ENCODE results near the gene TENM3.

Gene TENM3

GRCh38 chr4:182704948-182705347, 461.7 kb downstream of the TENM3 start:
- DNase-seq, result no peak

- no peak for DNase-seq
These were observed 462.2 kb downstream of the TENM3 start for GRCh38 chr4:182705389-182705788.

- DNase-seq, result no peak
These were observed 468.0 kb downstream of the TENM3 start for GRCh38 chr4:182711211-182711610.

- DNase-seq, result no peak
These were observed 472.3 kb downstream of the TENM3 start for GRCh38 chr4:182715548-182715947.

- no peak for DNase-seq
These were observed 473.0 kb downstream of the TENM3 start for GRCh38 chr4:182716192-182716591.

GRCh38 chr4:182717788-182718583, 474.8 kb downstream of the TENM3 start:
- no peak for DNase-seq

- DNase-seq, result no peak
These were observed 481.2 kb downstream of the TENM3 start for GRCh38 chr4:182724414-182724813.

GRCh38 chr4:182729516-182729915, 486.3 kb downstream of the TENM3 start:
- DNase-seq, result no peak

- no peak for DNase-seq
These were observed 487.6 kb downstream of the TENM3 start for GRCh38 chr4:182730791-182731190.

- DNase-seq, result no peak
These were observed 493.0 kb downstream of the TENM3 start for GRCh38 chr4:182736207-182736606.

GRCh38 chr4:182738283-182739047, 495.3 kb downstream of the TENM3 start:
- DNase-seq, result no peak

GRCh38 chr4:182740256-182740655, 497.1 kb downstream of the TENM3 start:
- DNase-seq, result no peak

GRCh38 chr4:182741054-182741453, 497.9 kb downstream of the TENM3 start:
- no peak for DNase-seq

- DNase-seq, result no peak
These were observed 498.7 kb downstream of the TENM3 start for GRCh38 chr4:182741914-182742313.

GRCh38 chr4:182743815-182744214, 500.6 kb downstream of the TENM3 start:
- DNase-seq, result no peak

GRCh38 chr4:182745237-182745636, 502.0 kb downstream of the TENM3 start:
- no peak for DNase-seq

GRCh38 chr4:182746876-182747275, 503.7 kb downstream of the TENM3 start:
- no peak for DNase-seq

- no peak for DNase-seq
These were observed 505.1 kb downstream of the TENM3 start for GRCh38 chr4:182748283-182748682.

- no peak for DNase-seq
These were observed 505.7 kb downstream of the TENM3 start for GRCh38 chr4:182748949-182749348.

- no peak for DNase-seq
These were observed 506.5 kb downstream of the TENM3 start for GRCh38 chr4:182749667-182750167.

- no peak for DNase-seq
These were observed 509.1 kb downstream of the TENM3 start for GRCh38 chr4:182752158-182752910.

- DNase-seq, result no peak
These were observed 511.7 kb downstream of the TENM3 start for GRCh38 chr4:182754895-182755294.

- DNase-seq, result no peak
These were observed 513.0 kb downstream of the TENM3 start for GRCh38 chr4:182756161-182756690.
